Measurements from ENCODE around the gene AMHR2. TPM values are rescaled to one million over a fixed set of nuclear protein-coding genes. Genes with fewer than 3 reads are reported as not detected.

AMHR2 gene
- total RNA-seq, 2 experiments from 2014 or later: not detected

Other genes starting within 250 kb of the AMHR2 start
- gene ZNF740, start 243.1 kb upstream of the AMHR2 start, total RNA-seq: 10 to 100 TPM; 32.6 to 37.5 TPM
- 10 to 100 TPM; 21.4 to 23.7 TPM for gene CSAD, start 242.9 kb upstream of the AMHR2 start, total RNA-seq
- gene ITGB7, start 216.6 kb upstream of the AMHR2 start, total RNA-seq: 100 to 1,000 TPM; 168 to 169 TPM
- gene RARG, start 191.6 kb upstream of the AMHR2 start, total RNA-seq: 10 to 100 TPM; 21.8 to 25.2 TPM
- gene ESPL1, start 155.6 kb upstream of the AMHR2 start, total RNA-seq: 10 to 100 TPM; 70.0 to 77.2 TPM
- gene PFDN5, start 128.3 kb upstream of the AMHR2 start, total RNA-seq: 100 to 1,000 TPM; 354 to 359 TPM
- 10 to 100 TPM; 77.9 to 82.5 TPM for gene MYG1, start 124.2 kb upstream of the AMHR2 start, total RNA-seq
- 10 to 100 TPM; 74.5 to 80.7 TPM for gene AAAS, start 102.2 kb upstream of the AMHR2 start, total RNA-seq
- gene SP7, start 87.5 kb upstream of the AMHR2 start, total RNA-seq: not detected
- 10 to 100 TPM; 66.1 to 72.8 TPM for gene SP1, start 43.7 kb upstream of the AMHR2 start, total RNA-seq
- gene PRR13, start 17.9 kb downstream of the AMHR2 start, total RNA-seq: 100 to 1,000 TPM; 218 to 221 TPM
- gene PCBP2, start 28.2 kb downstream of the AMHR2 start, total RNA-seq: 100 to 1,000 TPM; 897 to 926 TPM
- gene MAP3K12, start 75.6 kb downstream of the AMHR2 start, total RNA-seq: 10 to 100 TPM; 13.0 to 14.7 TPM
- 10 to 100 TPM; 27.5 to 29.7 TPM for gene TARBP2, start 77.4 kb downstream of the AMHR2 start, total RNA-seq
- gene NPFF, start 83.6 kb downstream of the AMHR2 start, total RNA-seq: under 1 TPM in 1 of 2 experiments, not detected in 1; 0.58 TPM
- gene ATF7, start 202.5 kb downstream of the AMHR2 start, total RNA-seq: 10 to 100 TPM; 19.3 to 20.7 TPM